Fibroblast of mammary gland (primary cell): Measurements from ENCODE around the gene NOXA1.

Experiments used
- DNase-seq: peaks from one replicate; pipeline ENCODE4 v3.0.0-alpha.2; 2010; ENCODE audit warnings: low read depth
- H3K4me3 ChIP-seq: 2 replicates; pipeline ENCODE4 v1.5.1; 2011; ENCODE audit warnings: low read depth, mild to moderate bottlenecking, low read length, moderate library complexity; ENCODE audit not compliant: control insufficient read depth
- TF ChIP-seq, protein P1 (sequence below): conservative IDR thresholded peaks from 2 replicates; pipeline ENCODE4 v1.5.1; 2011; ENCODE audit warnings: low read depth, low read length, inconsistent platforms; ENCODE audit not compliant: control insufficient read depth, insufficient read depth

Gene NOXA1

DNA sequence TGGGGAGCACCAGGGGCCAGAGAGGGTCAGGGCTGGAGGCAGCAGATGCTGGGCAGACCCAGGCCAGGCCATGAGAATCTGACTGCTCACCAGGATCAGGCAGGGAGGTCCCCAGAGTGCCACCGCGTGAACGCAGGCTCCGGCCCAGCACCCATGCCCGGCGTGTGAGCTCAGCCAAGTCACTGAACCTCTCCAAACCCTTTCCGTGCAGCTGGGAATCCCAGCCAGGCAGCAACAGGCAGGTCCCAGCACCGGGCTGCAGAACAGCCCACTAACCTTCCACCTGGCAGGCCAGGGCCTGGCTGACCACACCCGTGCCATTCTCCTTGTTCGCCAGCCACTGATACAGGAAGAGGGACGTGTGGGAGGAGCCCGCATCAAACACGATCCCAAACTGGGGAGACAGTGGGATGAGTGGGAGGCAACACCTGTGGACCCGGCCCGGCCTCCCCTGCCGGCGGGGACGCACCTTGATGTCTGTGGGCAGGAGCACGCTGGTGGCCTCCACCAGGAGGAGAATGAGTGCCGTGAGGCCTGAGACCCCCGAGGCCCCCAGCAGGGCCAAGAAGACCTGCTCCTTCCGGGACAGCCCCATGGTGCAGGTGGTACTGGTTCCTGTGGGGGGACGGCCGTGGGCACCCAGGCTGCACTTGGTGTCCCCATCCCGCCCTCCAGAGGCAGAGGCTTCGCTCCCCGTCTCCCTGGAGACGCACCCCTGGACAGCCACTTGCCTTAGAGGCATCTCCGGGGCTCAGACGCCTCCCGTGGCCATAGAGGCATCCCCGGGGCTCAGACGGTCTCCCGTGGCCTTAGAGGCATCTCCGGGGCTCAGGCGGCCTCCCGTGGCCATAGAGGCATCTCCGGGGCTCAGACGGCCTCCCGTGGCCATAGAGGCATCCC, 14.7 kb downstream of the NOXA1 start:
- no peak for DNase-seq
- TF ChIP-seq, protein P1, sequence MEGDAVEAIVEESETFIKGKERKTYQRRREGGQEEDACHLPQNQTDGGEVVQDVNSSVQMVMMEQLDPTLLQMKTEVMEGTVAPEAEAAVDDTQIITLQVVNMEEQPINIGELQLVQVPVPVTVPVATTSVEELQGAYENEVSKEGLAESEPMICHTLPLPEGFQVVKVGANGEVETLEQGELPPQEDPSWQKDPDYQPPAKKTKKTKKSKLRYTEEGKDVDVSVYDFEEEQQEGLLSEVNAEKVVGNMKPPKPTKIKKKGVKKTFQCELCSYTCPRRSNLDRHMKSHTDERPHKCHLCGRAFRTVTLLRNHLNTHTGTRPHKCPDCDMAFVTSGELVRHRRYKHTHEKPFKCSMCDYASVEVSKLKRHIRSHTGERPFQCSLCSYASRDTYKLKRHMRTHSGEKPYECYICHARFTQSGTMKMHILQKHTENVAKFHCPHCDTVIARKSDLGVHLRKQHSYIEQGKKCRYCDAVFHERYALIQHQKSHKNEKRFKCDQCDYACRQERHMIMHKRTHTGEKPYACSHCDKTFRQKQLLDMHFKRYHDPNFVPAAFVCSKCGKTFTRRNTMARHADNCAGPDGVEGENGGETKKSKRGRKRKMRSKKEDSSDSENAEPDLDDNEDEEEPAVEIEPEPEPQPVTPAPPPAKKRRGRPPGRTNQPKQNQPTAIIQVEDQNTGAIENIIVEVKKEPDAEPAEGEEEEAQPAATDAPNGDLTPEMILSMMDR = no peak
- H3K4me3 ChIP-seq = no peak overlapping the region

DNA sequence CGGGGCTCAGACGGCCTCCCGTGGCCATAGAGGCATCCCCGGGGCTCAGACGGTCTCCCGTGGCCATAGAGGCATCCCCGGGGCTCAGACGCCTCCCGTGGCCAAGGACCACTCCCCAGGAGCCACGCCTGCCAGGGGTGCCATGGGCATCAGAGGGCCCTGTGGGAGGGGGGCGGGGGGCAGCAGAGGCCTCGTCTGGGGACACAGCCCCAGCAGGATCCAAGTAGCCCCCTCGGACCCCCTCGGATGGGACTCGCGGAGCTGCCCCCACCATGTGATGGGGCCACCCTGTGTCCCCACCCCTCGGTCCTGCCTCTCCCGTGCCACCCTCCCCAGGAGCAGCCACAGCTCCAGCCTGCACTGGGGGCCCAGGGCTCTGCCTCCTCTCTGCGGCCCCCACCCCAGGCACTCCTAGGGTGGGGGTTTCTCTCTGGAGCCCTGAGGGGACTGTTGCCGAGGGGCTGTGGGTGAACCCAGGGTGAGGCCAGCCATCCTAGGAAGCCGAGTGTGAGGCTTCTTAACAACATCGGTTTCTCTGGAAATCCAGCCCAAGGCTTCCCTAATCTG, 15.5 kb downstream of the NOXA1 start:
- DNase-seq = no peak
- no peak overlapping the region for H3K4me3 ChIP-seq
- TF ChIP-seq, protein P1 = no peak

- TF ChIP-seq, protein P1 = no peak
- DNase-seq = no peak
- no peak overlapping the region for H3K4me3 ChIP-seq
Observed at GRCh38 chr9:137439158-137439714, 16.0 kb downstream of the NOXA1 start.

DNA sequence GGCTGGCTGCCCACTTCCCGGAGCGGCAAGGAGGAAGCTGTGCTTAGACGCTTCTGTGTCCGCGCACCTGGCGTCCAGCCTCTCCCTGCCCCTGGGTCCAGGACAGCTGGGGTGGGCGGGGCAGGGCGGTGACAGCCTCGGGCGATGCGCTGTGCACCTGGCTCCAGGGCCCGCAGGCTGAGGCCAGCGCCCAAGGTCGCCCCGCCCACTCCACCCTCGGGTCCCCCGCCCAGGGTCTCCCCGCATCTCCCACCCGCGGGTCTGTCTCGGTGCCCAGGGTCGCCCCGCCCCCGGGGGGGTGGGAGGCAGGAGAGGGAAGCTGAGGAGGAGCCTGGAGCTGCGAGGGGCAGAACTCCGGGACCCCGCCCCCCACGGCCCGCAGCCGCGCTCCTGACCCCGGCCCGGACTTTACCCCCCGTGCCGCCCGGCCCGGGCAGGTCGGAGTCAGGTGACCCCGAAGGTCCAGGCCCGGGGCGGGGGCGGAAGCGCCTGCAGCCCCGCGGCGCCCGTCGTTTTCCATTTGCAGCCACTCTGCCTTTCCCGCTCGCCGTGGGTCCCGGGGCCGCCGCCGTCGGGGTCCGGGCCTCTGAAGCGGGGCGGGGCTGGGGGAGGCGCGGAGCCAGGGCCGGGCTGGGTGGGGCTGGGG, 18.2 kb downstream of the NOXA1 start, which contains the start of gene ENTPD8:
TSS of gene ENTPD8 (minus strand) at position 69 of the 646 bp plus-strand sequence. CDS start 3,072 bp downstream, outside the sequence.
- TF ChIP-seq, protein P1 = no peak
- H3K4me3 ChIP-seq = no peak within 1 kb of the TSS
- DNase-seq = no peak

- no peak for DNase-seq
- no peak overlapping the region for H3K4me3 ChIP-seq
- TF ChIP-seq, protein P1 = no peak
Observed at GRCh38 chr9:137441935-137442321, 18.7 kb downstream of the NOXA1 start.

- TF ChIP-seq, protein P1 = no peak
- no peak for DNase-seq
Observed at GRCh38 chr9:137444106-137444790, 21.1 kb downstream of the NOXA1 start.

More at GRCh38 chr9:137444106-137444790, 21.1 kb downstream of the NOXA1 start:
- H3K4me3 ChIP-seq = no peak overlapping the region
